Inflammatory macrophage treated with lipopolysaccharide for 1 hour (primary cell): Measurements from ENCODE around the gene RGS5.

ENCODE experiments used
- DNase-seq, 2 donors: peaks; one replicate each; pipeline ENCODE4 v3.0.0-alpha.2; 2020 to 2022

The RGS5 gene

DNA sequence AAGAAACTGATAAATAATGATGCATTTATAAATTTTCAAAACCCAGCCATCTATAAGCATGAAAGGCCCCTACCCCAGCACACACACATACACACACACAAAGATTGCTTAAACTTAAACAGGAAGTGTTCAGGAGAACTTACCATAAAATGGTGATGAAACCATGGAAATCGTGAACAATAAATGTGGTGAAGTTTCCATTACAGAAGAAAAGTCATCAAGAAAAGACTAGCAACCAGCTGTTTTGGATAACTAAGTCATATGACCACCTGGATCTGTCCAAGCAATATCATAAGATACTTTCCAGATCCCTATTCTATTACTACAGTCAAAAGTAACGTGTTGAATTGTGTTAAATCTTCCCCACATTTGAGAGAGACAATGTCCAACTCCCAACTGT is 24.1 kb downstream of the RGS5 start:
- DNase-seq: peak in 1 of 2 donors; percentile 2

DNA sequence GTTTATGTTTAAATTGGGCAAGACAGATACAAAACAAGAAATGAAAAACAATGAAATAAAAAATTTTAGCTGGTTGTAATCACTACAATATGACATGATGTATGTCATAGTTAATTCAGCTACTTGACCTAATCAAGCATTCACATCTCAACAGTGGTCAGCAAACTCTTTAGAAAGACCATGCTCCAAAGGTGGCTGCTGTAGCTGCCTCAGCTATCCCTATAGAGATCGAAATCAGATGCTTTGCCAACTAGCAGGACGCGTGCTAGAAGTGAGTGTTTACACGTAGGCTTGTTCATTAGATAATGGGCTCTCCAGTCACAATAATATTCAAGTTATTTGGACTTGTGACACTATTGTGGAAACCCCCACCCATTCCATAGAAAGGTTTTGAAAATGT is 25.9 kb downstream of the RGS5 start:
- DNase-seq: no peak

DNA sequence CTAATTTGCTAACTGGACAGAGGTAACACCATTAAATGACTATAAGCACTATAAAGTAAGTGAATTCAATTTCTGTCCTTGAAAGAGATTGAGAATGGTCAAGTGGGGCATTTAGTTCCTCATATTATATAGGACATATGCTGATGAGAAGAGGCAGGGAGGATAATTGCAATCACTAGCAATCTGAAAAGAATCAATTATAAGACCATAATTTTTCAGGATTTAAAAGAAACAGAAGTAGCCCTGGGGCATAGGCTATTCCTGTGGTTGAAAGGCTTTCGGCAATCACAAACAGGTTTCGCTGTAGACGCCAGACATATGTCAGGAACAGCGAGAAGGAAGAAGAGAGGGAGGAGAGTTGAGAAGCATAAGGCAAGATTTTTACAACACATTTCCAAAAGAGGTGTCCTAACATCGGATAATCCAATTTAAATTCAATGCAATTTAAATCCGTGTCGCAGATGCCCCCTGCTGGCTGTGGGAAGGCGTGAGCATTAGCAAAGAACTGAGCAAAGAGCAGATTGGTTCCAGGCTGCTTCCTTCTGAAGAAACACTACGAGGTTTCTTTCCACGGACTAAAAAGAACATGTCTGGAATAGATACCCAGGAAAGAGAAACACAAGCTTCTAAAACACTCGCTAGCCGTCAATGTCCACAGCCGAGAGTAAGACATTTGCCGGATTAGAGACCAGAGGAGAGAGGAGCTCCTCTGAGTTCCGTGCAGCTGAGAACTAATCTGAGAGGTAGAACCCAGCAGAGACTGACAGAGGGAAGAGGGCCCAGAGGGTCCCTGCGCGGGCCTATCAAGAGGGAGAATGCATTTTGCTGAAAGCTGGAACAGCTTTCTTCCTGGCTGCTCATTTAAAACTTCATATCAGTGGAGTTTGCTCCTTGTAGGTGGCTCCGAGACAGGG is 27.9 kb downstream of the RGS5 start:
- peak; percentile 9 to 71 for DNase-seq

DNA sequence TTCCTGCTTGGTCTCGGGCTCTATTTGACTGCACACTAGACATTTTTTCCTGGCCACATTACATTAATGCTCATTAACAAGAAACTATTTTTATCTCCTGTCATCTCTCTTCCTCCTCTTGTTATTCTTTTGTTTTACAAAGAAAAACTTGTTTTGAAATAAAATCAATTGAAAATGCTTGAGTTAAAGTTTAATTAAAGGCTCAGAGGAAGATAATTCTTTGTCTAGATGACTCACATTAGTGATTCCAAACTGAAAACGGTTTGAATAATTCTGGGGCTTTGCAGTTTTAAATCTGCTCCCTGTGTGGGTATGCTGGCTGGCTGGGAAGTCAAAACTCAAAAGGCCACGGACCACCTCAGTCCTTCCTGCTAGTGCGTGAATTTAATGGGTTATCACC is 29.6 kb downstream of the RGS5 start:
- DNase-seq: no peak

DNA sequence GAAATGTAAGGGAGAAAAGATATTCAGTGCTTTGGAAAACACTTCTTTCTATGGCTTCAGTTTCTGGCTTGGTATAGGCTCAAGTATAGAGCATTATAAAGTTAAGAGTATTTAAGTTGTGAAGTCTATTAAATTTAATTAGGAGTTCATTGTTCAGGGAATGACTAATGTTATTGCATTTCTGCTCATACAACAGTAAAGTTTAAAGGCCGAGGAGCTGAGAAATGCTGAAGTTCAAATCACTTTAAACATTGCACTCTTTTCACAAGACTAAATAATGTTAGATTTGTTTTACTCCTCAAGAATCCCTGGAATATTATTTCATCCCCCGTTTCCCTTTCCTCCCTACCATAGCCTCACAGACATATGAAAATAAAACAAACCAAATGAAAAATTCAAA is 30.1 kb downstream of the RGS5 start:
- no peak for DNase-seq

DNA sequence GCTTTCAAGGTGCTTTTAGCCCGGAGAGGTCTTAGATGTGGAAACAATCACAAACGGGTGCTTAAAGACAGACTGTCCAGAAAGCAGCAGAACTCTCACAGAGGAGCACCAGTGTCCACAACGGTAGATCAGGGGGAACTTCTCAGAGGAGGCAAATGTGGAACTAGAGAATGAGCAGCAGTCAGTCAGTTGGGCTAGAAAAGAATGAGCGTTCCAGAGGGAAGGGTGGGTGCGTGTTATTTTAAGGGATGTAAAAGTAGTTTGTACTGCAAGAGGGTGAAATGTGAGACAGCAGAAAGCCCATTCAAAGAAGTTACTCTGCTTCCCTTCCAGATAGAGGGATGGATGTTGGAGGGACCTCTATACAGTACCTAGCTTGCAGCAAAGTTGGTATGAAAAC is 30.9 kb downstream of the RGS5 start:
- no peak for DNase-seq

DNA sequence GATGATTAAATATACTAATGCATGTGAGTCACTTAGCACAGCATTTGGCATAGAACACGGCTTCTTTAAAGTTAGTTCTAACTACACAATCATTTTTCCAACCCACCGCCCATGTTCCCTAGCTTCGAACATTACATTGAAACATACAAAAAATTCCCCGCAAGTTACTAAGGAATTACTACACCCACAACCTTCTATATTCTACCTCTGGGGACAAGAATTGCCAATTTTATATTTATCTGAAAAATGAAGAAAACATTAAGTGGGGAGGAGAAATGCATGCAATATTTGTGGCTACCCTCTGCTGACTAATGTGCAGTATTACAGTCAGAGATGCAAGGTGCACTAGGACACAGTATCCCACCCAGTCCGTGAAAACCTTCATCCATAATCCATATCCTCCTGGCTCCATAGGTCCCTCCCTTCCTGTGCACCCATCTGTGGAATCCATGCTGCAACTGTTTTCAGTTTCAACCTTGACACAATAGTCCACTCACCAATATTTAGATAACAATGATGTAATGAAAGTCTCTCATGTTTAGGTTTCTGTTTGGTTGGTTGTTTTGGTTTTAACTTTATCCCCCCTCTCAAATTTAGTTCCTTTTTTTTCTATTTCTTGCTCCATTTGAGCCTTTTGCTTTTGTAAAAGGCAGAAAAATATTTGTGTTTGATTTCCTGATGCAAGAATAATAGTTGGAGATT is 31.6 kb downstream of the RGS5 start:
- DNase-seq: no peak

DNA sequence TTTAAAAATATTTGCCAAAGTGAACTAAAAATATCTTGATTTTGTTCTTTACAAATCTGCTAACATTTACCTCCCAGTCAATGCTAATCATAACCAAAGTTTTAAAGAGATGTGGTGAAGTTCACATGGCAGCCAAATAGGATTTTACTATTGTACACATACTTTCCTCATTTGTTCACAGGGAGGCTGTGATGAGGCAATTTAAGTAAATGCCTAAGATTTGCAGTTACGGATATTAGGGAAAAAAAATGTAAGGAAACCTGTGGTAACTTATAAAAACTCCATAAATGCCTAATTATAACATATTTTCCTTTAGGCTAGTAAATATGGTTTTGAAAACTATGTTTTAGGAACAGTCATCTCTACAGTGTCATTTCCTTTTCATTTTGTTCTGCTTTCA is 32.4 kb downstream of the RGS5 start:
- DNase-seq: no peak

DNA sequence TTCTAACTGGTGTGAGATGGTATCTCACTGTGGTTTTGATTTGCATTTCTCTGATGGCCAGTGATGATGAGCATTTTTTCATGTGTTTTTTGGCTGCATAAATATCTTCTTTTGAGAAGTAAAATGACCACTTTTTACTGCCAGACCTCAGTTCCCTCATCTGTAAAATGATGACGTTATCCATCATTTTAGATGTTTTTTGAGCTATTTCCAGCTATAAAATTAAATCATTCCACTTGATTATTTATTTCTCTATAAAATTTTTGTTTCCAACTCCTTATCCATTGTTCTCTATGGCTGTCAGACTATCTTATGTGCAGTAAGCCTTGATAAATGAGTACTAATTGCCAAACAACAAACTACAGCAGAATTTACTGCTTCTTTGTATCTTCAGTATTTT is 33.2 kb downstream of the RGS5 start:
- DNase-seq: no peak

DNA sequence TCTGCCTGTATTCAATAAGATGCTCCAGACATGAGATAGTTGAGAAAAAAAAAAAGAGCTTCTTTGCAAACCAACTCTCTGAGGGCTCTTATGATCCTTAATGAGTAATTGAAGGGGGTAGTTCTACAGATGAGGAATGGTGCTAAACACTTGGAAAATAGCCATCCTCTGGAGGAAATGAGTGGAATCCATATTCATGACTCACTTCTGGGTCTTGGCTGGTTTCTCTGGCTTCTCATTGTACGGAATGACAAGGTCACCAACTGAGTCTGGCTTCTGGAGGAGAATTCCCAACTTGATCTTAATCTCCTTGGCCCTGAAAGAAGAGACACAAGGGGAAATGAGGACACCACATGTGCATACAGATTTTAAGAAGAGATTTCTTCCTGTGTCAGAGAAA is 34.7 kb downstream of the RGS5 start:
- no peak for DNase-seq

DNA sequence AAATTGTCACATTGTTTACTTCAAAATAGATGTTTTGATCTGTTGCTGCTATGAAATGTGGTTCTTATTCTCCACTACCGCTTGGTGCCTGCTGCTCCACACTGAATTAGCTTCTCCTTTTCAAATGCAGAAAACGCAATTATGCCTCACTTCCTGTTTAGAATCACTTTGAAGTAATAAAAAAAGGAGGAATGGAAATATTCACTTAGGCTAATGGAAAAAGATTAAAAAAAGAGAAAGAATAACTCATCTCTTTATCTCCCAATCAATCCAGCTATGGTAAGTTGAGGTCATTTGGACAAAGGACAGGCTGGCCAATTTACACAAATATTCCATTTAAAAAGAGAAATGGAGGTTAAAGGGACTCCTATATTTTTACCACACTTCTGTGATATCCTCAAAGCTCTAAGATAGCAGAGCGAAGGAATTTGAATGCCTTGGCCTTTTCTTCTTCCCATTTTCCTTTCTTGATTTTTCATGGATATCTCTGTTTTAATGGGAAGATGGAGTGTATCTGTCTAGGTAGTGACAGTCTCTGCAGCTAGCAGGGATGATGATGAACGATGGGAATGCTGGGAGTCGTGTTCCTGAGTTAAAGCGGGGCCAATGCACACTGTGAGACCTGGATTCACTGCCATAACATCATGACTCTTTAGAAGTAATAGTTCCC is 35.7 kb downstream of the RGS5 start:
- peak; percentile 1 to 5 for DNase-seq

DNA sequence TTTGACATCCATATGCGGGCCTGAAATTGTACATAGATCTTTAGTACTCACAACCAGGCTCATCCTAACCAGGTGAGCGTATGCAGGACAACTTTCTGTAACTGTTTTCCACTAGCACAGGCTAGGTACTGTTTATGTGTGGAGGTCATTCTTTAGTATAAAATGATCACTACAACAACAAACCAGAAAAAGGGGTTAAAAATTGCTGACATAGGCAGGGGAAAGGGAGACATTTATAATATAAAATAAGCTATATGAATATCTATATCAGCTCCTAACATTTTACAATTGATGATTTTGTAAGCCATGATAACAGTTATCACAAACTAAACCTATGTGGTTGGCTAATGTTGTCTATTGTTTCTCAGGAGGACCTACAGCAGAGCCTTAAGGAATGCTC is 37.6 kb downstream of the RGS5 start:
- no peak for DNase-seq

DNA sequence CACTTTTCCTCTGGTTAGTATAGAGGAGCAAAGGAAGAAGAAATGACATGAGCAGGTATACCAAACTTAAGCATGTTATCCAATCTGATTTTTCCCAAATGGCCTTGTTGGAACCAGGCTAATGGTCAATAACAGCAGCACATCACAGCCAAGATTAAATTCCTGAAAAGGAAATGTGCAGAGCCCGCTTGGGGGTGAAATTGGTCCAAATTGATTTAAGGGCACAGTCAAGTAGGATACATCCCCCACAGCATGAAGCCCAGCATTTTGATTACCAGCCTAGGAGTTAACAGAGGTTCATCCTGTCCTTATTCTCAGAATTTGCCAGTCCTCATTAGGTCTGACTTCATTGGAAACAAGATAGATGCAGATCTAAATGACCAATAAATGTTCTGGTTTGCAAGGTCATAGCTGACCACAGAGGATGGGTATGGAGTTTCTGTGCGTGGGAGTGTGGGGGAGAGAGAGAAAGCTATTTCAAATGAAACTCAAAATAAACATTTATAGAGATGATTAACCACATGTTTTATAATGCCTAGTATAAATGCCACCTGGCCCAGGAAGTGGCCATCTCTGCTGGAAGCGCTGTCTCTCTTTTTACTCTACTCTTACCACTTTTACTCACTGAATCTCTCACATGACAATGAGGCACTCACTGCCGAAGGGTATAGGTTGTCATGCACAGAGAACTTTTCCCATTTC is 38.7 kb downstream of the RGS5 start:
- DNase-seq: no peak

DNA sequence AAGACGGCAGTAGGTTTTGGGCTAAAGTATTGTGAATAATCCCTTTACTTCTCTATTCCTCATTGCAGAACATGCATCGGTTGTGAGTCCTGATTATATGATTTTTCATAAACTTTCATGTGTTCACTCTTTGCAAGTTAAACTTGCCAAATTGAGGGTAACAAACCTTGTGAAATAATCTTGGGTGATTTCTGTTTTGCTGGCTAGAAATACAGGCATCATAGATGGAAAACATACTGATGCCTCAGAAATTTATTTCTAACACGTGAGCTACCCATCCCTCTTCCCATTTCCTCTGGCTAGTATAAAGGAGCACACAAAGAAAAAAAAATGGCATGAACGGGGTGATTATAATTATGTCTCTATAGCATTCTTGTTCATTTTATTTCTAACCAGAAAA is 39.6 kb downstream of the RGS5 start:
- no peak for DNase-seq

DNA sequence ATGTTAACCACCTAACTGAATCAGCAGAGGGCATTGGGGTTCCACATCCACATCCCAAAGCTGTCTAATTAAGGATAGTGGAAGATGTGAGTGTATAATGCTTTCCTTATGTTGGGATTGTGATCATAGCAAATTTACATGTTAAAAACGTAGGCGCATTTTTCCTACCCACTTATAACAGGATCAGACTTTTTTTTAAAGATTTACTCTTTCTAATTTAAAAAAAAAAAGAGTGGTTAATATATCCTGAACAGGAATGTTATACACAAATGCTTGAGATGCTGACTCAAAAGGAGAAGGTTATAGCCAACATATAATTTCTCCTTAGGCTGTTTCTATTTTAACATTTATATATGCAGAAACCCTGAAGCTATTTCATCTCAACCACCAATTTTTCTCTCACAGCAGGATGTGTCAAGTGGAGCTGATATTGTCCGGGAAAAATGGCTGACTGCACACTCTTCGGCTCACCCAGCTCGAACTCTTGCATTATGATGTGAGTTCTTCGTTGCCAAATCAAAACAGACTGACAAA is 40.3 kb downstream of the RGS5 start:
- DNase-seq: no peak

DNA sequence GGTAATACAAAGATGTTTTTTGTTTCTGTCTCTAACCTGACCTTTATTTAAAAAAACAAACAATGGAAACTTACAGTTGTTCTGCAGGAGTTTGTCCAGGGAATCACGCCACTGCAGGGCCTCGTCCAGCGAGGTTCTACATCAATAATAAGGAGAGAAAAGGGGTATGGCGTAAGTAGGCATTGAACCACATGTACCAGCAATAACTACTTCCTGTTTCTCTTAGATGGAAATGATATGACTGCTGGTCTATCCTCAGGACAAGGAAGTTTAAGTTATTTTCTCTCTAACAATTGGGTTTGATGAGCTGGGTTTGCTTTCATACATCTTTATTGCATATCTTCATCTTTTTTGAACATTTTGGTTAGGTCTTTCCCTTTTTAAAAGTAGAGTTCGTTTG is 40.9 kb downstream of the RGS5 start:
- DNase-seq: no peak

DNA sequence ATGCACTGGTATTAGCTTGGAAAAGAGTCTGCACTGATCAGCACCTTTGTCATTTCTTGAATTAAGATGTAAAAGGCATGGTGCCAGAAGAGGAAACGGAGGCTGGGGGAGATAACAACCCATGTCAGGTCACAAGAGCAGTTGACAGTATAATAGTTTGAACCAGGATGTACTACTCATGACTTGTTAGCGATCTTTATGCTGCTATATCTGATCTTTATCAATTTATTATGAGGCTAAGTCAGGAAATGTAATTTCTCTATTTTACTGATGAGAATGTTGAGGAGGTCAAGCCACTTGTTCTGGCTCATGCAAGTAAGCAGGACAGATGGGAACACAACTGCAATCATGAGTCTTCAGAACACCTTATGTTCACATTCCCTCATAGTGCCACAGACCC is 41.4 kb downstream of the RGS5 start:
- no peak for DNase-seq

DNA sequence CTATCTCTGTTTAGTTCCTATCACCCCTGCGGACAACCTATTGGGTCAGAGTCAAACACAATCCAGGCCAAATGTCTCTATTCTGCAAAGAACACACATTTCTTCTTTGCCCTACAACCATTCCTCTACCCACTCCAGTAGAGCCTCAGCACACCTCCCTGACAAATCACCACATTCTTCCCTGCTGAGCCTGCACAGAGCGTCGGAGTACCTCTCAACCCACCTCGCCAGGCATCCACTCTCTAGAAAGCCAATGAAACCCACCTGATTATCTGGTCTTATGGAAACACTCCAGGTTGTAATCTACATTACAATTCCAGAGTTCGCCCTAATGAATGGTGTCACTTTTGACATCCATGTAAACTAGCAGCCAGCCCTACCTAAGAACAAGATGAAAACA is 47.1 kb downstream of the RGS5 start:
- no peak for DNase-seq

DNA sequence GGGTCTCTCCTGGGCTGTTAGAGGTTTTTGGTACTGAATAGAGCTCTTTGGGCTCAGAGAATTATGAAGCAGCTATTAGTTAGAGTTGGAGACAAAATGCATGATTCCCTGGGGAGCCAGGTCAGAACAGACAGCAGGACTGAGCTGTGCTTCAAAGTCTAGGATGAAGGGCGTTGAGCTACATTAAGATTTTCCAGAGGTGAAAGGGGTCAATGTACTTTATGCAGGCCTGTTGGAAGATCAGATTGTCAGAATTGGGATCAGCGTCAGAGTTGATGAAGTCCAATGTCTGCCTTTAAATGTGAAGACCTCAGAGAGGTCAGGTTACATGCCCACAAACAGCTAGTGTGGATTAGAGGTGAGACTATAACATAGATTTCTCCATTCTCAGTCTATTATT is 53.8 kb downstream of the RGS5 start:
- no peak for DNase-seq

DNA sequence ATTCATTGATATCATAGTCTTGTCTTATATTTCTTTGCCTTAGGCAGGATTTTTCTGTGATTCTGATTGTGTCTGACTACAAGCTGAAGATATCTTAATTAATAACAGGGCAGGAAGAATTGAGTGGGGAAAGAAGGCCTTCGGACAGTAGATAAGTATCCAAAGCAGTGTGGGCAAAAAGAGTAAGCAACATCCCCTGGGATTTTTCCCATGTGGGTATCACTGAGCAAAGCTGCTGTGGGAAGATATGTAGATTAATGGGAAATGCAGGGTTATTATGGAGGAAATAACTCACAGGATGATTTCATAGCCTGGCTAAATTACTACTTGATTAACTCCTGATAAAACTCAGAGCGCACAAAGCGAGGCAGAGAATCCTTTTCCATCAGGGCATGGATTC is 55.7 kb downstream of the RGS5 start:
- no peak for DNase-seq

DNA sequence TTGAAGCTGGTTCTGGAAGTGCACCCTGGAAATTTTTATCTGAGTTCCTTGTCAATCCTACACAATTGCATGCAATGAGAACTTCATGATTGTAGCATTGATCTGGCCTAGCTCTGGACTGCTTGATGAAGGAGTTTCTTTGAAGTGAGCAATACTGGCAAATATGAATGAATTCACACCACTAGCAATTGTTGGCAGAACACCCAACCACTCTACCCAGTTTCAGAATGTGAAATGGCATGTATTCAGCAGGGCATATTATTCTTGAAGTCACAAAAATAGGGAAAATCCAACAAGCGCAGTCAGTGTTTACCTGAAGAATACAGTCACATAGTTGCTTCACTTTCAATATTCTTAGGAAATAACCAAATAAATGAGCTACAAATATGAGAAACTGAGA is 57.3 kb downstream of the RGS5 start:
- DNase-seq: no peak

DNA sequence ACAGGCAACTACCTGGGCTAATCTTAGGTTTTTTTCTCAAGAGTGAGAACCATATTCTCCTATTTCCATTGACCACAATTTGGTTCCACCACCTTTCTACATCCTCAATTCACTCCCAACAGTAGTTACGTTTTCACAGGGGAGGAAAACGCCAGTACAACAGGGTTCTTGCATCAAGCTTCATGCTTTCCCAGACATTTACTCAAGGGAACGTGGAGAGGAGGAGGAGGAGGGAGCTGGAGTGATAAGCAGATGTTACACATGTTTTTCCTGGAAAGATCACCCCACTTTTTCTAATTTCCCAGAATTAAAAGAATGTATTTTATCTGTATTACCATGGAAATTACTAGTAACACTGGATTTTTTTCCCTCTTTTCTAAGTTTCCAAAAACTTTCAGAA is 58.3 kb downstream of the RGS5 start:
- DNase-seq: no peak

DNA sequence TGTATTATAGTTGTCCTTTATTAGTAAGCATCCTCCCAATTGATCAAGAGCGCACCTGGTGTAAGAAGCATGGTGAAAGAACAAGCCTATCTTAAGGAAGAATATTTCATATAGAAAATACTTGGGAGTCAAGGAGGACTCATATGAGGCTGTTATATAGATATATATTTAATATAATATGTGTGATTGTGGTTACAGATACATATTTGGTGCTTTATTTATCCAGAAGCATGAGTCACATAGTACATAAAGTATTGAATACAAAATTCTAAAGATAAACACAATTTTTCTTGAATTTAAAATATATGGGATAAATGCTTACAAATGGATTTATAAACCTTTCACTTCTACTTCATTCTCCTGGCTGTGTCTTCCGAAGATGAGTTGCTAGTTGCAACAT is 60.6 kb downstream of the RGS5 start:
- no peak for DNase-seq
